ENCODE measurements around the gene FRRS1.

GRCh38 chr1:99772809-99773208, 6.4 kb upstream of the FRRS1 start:
- no peak for TF ChIP-seq CTCF (IDR thresholded peaks at IDR 0.05; ENCODE audit: low read length)
- no peak for TF ChIP-seq EZH2phosphoT487 (IDR thresholded peaks at IDR 0.05; ENCODE audit: low read length)
- no peak for TF ChIP-seq EZH2 (optimal IDR thresholded peaks at IDR 0.05; ENCODE audit: low read depth, low read length)

Data from MM.1S (cell line).